HG02642 (cell line): ENCODE results near the gene PPHLN1.

Source experiments
- ATAC-seq: cut with Tn5 transposase; IDR thresholded peaks from one replicate; pipeline ENCODE4 v1.9.1; 2021; ENCODE audit warnings: mild to moderate bottlenecking; ENCODE audit not compliant: unreplicated experiment, poor library complexity

Gene PPHLN1

GRCh38 chr12:42428850-42429249 lies 102.9 kb downstream of the PPHLN1 start:
- ATAC-seq = no peak

- ATAC-seq = no peak
Observed at GRCh38 chr12:42432517-42433140, 106.7 kb downstream of the PPHLN1 start.

DNA sequence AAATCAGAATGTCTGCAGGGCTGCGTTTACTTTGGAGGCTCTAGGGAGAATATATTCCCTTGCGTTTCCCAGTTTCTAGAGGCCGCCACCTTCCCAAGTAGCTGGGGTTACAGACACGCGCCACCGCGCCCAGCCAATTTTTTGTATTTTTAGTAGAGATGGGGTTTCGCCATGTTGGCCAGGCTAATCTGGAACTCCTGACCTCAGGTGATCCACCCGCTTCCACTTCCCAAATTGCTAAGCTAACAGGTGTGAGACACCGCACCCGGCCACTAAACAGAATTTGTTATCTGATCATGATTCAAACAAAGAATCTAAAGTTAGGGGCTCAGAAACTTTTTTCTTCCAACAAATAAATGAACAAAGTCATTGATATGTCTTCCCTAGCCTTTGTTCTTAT lies 114.6 kb downstream of the PPHLN1 start:
- ATAC-seq = no peak

DNA sequence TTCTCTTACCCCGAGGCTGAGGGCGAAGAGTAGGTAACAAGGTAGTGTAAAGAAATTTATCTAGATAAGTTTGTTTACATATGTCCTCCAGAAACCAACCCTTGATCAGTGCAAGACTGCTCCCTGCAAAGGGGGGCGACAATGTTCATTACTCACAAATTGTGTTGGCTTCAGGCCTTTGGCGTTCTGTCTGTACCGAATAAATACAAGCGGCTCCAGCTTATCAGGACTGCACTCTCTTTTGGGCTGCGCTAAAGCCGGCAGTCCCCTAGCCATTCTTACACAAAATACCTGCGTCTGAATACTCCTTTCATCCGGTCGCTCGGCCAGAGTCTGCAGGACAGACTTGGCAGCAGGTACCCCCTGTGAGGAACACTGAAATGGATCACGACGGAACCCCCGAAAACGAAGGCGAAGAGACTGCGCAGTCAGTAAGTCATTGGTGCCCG lies 116.4 kb downstream of the PPHLN1 start:
- ATAC-seq = no peak

GRCh38 chr12:42442888-42443287 lies 116.9 kb downstream of the PPHLN1 start:
- no peak for ATAC-seq

DNA sequence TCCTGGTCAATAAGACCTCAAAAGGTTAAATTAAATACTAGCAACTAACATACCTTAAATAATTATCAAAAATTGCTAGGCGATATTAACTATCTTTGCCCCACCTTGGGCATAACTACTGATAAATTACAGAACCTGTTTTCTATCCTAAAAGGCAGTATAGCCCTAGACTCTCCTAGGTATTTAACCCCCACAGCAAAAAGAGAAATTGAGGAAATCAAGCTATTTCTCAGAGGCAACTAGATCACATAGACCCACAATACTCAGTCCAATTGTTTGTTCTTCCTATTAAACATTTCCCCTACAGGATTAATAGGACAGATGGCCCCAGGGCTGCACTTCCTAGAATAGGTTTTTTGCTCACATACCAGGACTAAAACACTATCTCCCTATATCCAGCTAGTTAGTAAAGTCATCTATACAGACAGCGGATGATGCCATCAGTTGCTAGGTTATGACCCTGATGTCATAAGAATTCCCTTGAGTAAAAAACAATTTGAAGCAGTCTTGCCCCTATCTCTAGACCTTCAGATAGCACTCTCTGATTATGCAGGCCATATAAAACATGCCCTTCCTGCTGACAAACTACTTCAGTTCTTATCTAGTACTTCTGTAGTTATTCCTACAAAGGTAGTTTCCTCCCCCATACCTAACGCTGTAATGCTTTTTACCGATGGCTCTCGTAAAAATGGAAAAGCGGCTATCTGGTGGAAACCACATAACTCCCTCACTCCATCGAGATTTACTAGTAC lies 118.4 kb downstream of the PPHLN1 start:
- ATAC-seq = no peak

GRCh38 chr12:42445891-42446290 lies 119.9 kb downstream of the PPHLN1 start:
- no peak for ATAC-seq

DNA sequence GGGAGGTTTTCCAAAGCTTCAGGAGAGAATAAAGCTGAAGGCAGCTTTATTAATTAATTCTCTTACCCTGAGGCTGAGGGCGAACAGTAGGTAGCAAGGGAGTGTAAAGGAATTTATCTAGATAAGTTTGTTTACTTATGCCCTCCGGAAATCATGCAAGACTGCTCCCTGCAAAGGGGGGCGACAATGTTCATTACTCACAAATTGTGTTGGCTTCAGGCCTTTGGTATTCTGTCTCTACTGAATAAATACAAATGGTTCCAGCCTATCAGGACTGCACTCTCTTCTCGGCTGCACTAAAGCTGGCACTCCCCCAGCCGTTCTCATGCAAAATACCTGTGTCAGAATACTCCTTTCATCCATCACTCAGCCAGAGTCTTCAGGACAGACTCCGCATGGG lies 120.8 kb downstream of the PPHLN1 start:
- ATAC-seq = no peak

- ATAC-seq = no peak
Observed at GRCh38 chr12:42447371-42447786, 121.4 kb downstream of the PPHLN1 start.

DNA sequence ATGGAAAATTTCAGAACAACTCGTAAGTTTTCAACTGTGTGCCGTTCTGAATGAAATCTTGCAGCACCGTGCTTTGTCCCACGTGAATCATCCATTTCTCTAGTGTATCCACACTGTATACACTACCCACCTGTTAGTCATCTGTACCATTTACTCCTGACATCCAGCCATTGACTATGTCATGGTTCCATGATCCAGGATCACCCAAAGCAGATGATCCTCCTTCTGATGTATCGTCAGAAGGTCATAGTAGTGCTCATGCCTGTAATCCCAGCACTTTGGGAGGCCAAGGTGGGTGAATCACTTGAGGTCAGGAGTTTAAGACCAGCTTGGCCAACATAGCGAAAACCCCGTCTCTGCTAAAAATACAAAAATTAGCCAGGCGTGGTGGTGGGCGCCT lies 122.9 kb downstream of the PPHLN1 start:
- no peak for ATAC-seq

DNA sequence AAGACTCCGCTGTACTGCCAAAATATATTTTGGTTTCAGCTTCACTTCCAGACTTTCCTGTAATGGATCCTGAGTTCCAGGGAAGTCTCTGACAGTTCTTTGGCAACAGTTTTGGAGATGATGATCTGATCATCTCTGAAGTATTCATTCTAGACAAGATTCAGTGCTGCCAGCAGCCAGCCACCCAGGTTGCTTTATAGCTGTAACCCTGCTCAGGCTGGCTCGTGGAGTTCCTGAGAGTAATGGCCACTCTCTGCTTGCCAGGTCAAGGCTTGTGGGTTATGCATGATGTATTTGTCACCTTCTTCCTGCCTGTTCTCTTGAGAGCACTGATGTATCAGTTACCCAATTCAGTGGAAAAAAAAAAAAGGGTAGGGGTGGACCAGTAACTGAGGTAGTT lies 124.3 kb downstream of the PPHLN1 start:
- ATAC-seq = no peak

GRCh38 chr12:42458575-42458974 lies 132.6 kb downstream of the PPHLN1 start:
- ATAC-seq = no peak

- no peak for ATAC-seq
Observed at GRCh38 chr12:42459336-42459847, 133.4 kb downstream of the PPHLN1 start.

- ATAC-seq = no peak
Observed at GRCh38 chr12:42462486-42462885, 136.5 kb downstream of the PPHLN1 start.

- no peak for ATAC-seq
Observed at GRCh38 chr12:42463671-42464070, 137.7 kb downstream of the PPHLN1 start.

DNA sequence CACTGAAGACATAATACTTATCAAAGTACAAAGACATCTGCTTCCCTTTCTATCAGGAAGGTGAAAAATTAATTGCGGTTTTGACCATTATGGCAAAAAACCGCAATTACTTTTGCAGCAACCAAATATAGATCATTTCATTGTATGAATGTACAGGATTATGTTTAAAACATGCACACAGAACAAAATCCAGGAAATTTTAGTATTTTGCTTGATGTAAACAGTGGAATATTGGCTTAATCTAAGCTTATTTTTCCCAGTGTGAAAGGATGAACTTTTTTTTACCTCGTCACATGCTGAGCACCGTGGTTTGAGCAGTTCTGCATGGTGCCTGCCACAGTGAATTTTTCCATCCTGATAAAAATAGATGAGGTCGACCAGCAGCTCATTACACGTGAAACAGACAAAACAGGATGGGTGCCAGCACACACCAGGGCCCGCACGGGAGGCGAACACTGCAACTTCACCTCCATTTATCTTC lies 142.4 kb downstream of the PPHLN1 start:
- peak; percentile 27 for ATAC-seq

DNA sequence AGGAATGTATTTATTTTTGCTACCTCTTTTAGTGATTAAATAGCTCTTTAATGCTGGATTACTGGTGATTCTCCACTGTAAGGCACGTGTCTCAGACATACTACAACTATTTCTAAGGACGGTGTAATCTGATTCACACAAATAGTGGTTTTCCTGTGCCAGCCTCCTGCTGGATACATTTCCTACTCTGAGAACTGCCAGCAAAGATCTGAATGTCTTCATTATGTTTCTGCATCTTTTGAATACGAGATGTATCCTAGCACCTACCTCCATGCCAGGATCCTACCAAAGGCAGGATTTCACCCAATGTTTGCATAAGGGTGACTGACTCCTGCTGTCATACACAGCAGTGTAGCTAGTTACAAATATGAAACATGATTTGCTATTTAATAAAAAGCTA lies 143.0 kb downstream of the PPHLN1 start:
- peak; percentile 3 for ATAC-seq

DNA sequence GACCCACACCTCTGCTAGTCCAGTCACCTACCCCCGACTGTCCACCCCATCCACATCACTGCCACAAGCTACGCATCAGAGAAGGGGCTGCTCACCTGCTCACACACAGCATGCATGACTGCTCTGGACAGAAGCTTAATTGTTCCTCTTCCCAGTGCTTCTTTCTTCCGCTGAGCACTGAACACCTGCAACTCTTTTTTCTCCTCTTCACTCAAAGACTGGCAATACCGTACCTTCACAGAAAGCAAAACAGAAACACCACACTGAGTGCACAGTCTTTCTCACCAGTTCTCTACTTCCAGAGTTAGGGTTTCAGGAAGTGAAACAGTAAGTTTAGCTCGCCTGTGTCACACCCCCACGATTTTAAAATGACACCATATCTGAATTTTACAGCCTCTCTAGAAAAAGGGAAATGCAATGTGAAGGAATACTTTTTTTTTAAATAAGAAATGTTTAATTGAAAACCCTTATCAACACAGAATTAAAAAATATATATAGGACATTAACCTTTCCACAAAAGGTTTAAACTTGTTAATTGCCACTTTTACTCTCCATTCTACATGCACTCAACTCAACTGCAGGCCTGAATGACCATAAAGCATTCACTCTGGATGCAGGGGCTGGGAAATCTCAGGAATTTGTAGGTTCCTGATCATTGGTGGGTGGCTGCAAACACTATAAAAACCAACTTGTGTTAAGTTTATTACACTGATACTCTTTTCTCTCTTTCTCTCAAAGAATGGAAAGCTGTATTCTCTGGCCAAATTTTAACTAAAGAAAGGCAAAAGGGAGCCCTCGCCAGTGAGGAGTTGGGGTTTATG lies 143.6 kb downstream of the PPHLN1 start:
- ATAC-seq = peak; percentile 97

GRCh38 chr12:42472376-42472775 lies 146.4 kb downstream of the PPHLN1 start:
- ATAC-seq = no peak

DNA sequence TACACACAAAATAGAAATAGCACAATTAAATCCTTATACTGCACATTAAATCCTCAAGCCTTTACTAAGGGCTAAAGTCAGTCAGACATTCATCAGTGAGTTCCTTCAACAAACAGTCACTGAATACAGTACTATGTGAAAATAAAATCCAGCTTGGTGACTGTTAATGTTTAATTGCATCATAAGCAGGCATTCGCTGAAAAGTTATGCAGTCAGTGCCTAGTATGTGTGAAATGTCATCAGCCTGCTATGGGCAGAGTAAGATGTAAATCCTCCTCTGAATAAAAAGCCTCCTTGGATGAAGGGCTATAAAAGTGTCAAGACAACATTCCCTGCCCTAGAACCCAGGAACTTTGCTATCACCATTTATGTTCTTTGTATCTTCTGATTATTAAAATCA lies 147.2 kb downstream of the PPHLN1 start:
- no peak for ATAC-seq

- no peak for ATAC-seq
Observed at GRCh38 chr12:42473561-42473960, 147.6 kb downstream of the PPHLN1 start.
